Liver (tissue), 9 donors: ENCODE measurements around the gene CANX. TPM values are rescaled to one million over a fixed set of nuclear protein-coding genes. Genes with fewer than 3 reads are reported as not detected.

Source experiments
- DNase-seq: peaks from one replicate; pipeline ENCODE4 v3.0.0-alpha.2; 2017; ENCODE audit warnings: low spot score
- H3K27ac ChIP-seq, 2 donors: one replicate each; pipeline ENCODE4 v1.7.0; 2013; ENCODE audit warnings: inconsistent platforms in 2 of 2, low read length in 2 of 2, control low read depth in 1 of 2, low read depth in 1 of 2, mild to moderate bottlenecking in 1 of 2
- H3K27me3 ChIP-seq, 4 donors: one replicate each; pipeline versions ENCODE4 v1.6.1 to v1.7.0; 2013; ENCODE audit warnings: low read length in 3 of 4, inconsistent platforms in 1 of 4, mild to moderate bottlenecking in 1 of 4, moderate library complexity in 1 of 4; ENCODE audit not compliant: control insufficient read depth in 4 of 4, insufficient read depth in 4 of 4
- H3K36me3 ChIP-seq, 4 donors: one replicate each; pipeline versions ENCODE4 v1.6.1 to v1.7.0; 2013; ENCODE audit warnings: low read length in 3 of 4, mild to moderate bottlenecking in 3 of 4, low read depth in 1 of 4, moderate library complexity in 1 of 4; ENCODE audit not compliant: control insufficient read depth in 4 of 4, insufficient read depth in 3 of 4
- H3K4me1 ChIP-seq, 4 donors: one replicate each; pipeline versions ENCODE4 v1.6.1 to v1.7.0; 2013; ENCODE audit warnings: low read length in 3 of 4, mild to moderate bottlenecking in 3 of 4, moderate library complexity in 1 of 4; ENCODE audit not compliant: control insufficient read depth in 4 of 4, insufficient read depth in 4 of 4
- H3K4me3 ChIP-seq, 3 donors: one replicate each; pipeline versions ENCODE4 v1.6.1 to v1.7.0; 2013; ENCODE audit warnings: low read length in 3 of 3, control low read depth in 1 of 3, low read depth in 1 of 3, mild to moderate bottlenecking in 1 of 3
- H3K9ac ChIP-seq, 2 donors: one replicate each; pipeline ENCODE4 v1.7.0; 2013; ENCODE audit warnings: low read length in 2 of 2, mild to moderate bottlenecking in 2 of 2, moderate library complexity in 2 of 2, control low read depth in 1 of 2, low read depth in 1 of 2
- H3K9me3 ChIP-seq, 4 donors: one replicate each; pipeline versions ENCODE4 v1.6.1 to v1.7.0; 2013; ENCODE audit warnings: low read length in 3 of 4; ENCODE audit not compliant: control insufficient read depth in 4 of 4
- FOXA2 ChIP-seq: IDR thresholded peaks from 2 replicates; pipeline ENCODE4 v1.6.1; 2016; ENCODE audit warnings: antibody characterized with exemption
- HNF4A ChIP-seq, 2 donors: conservative IDR thresholded peaks; 2 replicates each; pipeline ENCODE4 v1.6.1; 2016; ENCODE audit warnings: antibody characterized with exemption in 2 of 2, mild to moderate bottlenecking in 2 of 2
- HNF4G ChIP-seq: IDR thresholded peaks from 2 replicates; pipeline ENCODE4 v1.6.1; 2016; ENCODE audit warnings: antibody characterized with exemption
- MAX ChIP-seq: IDR thresholded peaks from 2 replicates; pipeline ENCODE4 v1.6.1; 2016; ENCODE audit warnings: antibody characterized with exemption
- RXRA ChIP-seq, 2 donors: IDR thresholded peaks; 2 replicates each; pipeline ENCODE4 v1.6.1; 2017 to 2018; ENCODE audit warnings: antibody characterized with exemption in 2 of 2, mild to moderate bottlenecking in 1 of 2
- YY1 ChIP-seq: IDR thresholded peaks from 2 replicates; pipeline ENCODE4 v1.6.1; 2016; ENCODE audit warnings: antibody characterized with exemption, mild to moderate bottlenecking
- WGBS: extraction: QIAGEN DNeasy Blood & Tissue Kit; methylation state at CpG from one replicate; pipeline ENCODE4 v1.1.7; 2013; 5-methylcytosine and 5-hydroxymethylcytosine counted together
- polyA plus RNA-seq, 2 donors: library from polyadenylated mRNA; stranded (reverse) in 1 of 2; unstranded in 1 of 2; fragments of 200-250 nt in 1 of 2; fragments of >200 nt in 1 of 2; fragmentation: Nextera tagmentation in 1 of 2; extraction: Ambion mirVana in 1 of 2; gene quantifications; one replicate each; pipeline versions ENCODE4 v1.2.1 to v1.2.3, GENCODE V29; 2013 to 2015
- total RNA-seq, 2 donors: library from RNA; depleted of rRNA; stranded (reverse); fragments of >200 nt; gene quantifications; one replicate each; pipeline ENCODE4 v1.2.3, GENCODE V29; 2014
- TF ChIP-seq, protein P1 (sequence below): fragments of 150-350 bp; IDR thresholded peaks from 2 replicates; pipeline ENCODE4 v1.5.1; 2017; ENCODE audit warnings: improper control_type of control experiment, low read depth, low read length; ENCODE audit not compliant: missing input control
- TF ChIP-seq, protein P2 (sequence below): IDR thresholded peaks from 2 replicates; pipeline ENCODE4 v1.6.1; 2016; ENCODE audit warnings: antibody characterized with exemption
- TF ChIP-seq, protein P3 (sequence below): IDR thresholded peaks from 2 replicates; pipeline ENCODE4 v1.6.1; 2016; ENCODE audit warnings: antibody characterized with exemption, mild to moderate bottlenecking
- donor health status: healthy.
- donor health status: healthy.
- donor health status: healthy.
- donor health status: healthy.
- donor health status: healthy.

The CANX gene
- total and polyA plus RNA-seq, 4 donors: 129 to 628 (median 314) TPM

DNA sequence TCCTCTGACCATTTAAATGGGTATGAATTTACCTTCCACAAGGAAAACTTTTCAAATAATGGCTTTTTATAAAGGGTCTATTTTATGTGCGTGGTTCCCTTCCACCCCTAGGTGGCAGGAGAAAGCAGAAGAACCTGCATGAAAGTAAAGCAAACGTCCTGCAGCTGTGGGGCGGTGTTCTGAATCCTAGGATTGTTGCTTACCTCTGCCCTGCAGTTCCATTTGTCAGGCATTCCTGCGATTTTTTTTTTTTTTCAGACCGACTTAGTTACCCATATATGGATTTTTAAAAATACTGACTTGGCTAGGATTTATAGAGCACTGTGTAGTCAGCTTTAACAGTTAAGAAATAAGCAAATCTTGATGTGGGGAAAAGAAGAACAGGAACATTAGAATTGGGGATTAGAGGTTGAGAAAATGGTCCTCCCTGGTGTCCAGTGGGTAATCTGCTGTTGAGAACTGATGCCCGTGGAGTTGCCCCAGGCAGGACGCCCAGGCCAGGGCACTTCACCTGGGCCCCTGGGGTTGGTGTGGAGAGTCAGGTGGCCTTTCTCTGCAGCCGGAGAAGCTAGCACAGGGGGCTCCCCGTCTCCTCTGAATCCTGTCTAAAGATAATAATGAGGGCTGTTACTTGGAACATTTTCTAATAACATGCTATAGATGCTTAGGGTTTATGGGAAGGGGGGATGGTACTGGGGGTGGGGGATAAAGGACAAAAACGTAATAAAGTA, 64.6 kb downstream of the CANX start (continued):
- TF ChIP-seq MAX (no peak), YY1 (peak; percentile 3)
- TF ChIP-seq, protein P1, sequence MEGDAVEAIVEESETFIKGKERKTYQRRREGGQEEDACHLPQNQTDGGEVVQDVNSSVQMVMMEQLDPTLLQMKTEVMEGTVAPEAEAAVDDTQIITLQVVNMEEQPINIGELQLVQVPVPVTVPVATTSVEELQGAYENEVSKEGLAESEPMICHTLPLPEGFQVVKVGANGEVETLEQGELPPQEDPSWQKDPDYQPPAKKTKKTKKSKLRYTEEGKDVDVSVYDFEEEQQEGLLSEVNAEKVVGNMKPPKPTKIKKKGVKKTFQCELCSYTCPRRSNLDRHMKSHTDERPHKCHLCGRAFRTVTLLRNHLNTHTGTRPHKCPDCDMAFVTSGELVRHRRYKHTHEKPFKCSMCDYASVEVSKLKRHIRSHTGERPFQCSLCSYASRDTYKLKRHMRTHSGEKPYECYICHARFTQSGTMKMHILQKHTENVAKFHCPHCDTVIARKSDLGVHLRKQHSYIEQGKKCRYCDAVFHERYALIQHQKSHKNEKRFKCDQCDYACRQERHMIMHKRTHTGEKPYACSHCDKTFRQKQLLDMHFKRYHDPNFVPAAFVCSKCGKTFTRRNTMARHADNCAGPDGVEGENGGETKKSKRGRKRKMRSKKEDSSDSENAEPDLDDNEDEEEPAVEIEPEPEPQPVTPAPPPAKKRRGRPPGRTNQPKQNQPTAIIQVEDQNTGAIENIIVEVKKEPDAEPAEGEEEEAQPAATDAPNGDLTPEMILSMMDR: peak; percentile 80
- TF ChIP-seq, protein P2, sequence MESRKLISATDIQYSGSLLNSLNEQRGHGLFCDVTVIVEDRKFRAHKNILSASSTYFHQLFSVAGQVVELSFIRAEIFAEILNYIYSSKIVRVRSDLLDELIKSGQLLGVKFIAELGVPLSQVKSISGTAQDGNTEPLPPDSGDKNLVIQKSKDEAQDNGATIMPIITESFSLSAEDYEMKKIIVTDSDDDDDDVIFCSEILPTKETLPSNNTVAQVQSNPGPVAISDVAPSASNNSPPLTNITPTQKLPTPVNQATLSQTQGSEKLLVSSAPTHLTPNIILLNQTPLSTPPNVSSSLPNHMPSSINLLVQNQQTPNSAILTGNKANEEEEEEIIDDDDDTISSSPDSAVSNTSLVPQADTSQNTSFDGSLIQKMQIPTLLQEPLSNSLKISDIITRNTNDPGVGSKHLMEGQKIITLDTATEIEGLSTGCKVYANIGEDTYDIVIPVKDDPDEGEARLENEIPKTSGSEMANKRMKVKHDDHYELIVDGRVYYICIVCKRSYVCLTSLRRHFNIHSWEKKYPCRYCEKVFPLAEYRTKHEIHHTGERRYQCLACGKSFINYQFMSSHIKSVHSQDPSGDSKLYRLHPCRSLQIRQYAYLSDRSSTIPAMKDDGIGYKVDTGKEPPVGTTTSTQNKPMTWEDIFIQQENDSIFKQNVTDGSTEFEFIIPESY: no peak

- DNase-seq: no peak
- Histone ChIP-seq H3K4me1 (peaks cover 24 to 68% (median 59%) of the 10 kb centered on the region in 4 donors), H3K27me3 (no peaks in the 10 kb centered on the region), H3K36me3 (peaks cover 0 to 12% (median 6%) of the 10 kb centered on the region in 4 donors), H3K27ac (no peak overlapping the region), H3K9me3 (no peaks in the 10 kb centered on the region), H3K9ac (no peak overlapping the region), H3K4me3 (no peak overlapping the region)
- WGBS: 76% methylated on average over 8 of the region's 8 CpGs
- TF ChIP-seq, protein P1: no peak
- TF ChIP-seq FOXA2 (no peak), HNF4A (conservative IDR thresholded peaks at IDR 0.05) (no peak), RXRA (IDR thresholded peaks at IDR 0.05) (no peak), HNF4G (no peak)
- TF ChIP-seq, protein P2: no peak
- TF ChIP-seq, protein P3, sequence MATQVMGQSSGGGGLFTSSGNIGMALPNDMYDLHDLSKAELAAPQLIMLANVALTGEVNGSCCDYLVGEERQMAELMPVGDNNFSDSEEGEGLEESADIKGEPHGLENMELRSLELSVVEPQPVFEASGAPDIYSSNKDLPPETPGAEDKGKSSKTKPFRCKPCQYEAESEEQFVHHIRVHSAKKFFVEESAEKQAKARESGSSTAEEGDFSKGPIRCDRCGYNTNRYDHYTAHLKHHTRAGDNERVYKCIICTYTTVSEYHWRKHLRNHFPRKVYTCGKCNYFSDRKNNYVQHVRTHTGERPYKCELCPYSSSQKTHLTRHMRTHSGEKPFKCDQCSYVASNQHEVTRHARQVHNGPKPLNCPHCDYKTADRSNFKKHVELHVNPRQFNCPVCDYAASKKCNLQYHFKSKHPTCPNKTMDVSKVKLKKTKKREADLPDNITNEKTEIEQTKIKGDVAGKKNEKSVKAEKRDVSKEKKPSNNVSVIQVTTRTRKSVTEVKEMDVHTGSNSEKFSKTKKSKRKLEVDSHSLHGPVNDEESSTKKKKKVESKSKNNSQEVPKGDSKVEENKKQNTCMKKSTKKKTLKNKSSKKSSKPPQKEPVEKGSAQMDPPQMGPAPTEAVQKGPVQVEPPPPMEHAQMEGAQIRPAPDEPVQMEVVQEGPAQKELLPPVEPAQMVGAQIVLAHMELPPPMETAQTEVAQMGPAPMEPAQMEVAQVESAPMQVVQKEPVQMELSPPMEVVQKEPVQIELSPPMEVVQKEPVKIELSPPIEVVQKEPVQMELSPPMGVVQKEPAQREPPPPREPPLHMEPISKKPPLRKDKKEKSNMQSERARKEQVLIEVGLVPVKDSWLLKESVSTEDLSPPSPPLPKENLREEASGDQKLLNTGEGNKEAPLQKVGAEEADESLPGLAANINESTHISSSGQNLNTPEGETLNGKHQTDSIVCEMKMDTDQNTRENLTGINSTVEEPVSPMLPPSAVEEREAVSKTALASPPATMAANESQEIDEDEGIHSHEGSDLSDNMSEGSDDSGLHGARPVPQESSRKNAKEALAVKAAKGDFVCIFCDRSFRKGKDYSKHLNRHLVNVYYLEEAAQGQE: no peak
Measured at GRCh38 chr5:179764056-179764455, 65.3 kb downstream of the CANX start.
